M059J (cell line): Measurements from ENCODE around the gene MELTF. TPM values are rescaled to one million over a fixed set of nuclear protein-coding genes. Genes with fewer than 3 reads are reported as not detected.

Source experiments
- DNase-seq: peaks from one replicate; pipeline ENCODE4 v3.0.0-alpha.2; 2012; ENCODE audit warnings: low read depth
- total RNA-seq: library from RNA; depleted of rRNA; stranded (reverse); fragments of >200 nt; shearing (Covaris generic); gene quantifications from 2 replicates; pipeline ENCODE4 v1.2.3, GENCODE V29; 2014; rRNA removed

The MELTF gene
- total RNA-seq, 1 experiment from 2014 or later = 8.9 TPM

- peak; percentile 44 for DNase-seq
These were observed 61.1 kb downstream of the MELTF start, which contains the start of gene PIGZ for GRCh38 chr3:196968233-196969133. Gene PIGZ, minus strand, starts transcription at chr3:196968833. Its CDS starts 16,802 bp downstream, at chr3:196952031.

GRCh38 chr3:196967412-196968232, 62.0 kb downstream of the MELTF start:
- DNase-seq = no peak

- DNase-seq = no peak
These were observed 62.9 kb downstream of the MELTF start for GRCh38 chr3:196966526-196967401.

GRCh38 chr3:196965804-196966173, 63.8 kb downstream of the MELTF start:
- no peak for DNase-seq

GRCh38 chr3:196965112-196965803, 64.4 kb downstream of the MELTF start:
- no peak for DNase-seq

GRCh38 chr3:196963631-196963953, 66.0 kb downstream of the MELTF start:
- DNase-seq = no peak

GRCh38 chr3:196962930-196963630, 66.5 kb downstream of the MELTF start:
- no peak for DNase-seq

GRCh38 chr3:196962108-196962929, 67.3 kb downstream of the MELTF start:
- no peak for DNase-seq

- DNase-seq = no peak
These were observed 74.8 kb downstream of the MELTF start for GRCh38 chr3:196954832-196955231.

Other genes with a start within 250 kb of the MELTF start
- gene SENP5, start 161.9 kb downstream of the MELTF start, total RNA-seq = 39.3 and 62.4 TPM in 2 replicates
- 62.5 and 95.5 TPM in 2 replicates for gene NCBP2, start 87.3 kb downstream of the MELTF start, total RNA-seq
- gene PIGZ, start 61.0 kb downstream of the MELTF start, total RNA-seq = 1.7 and 1.9 TPM in 2 replicates